K562 (cell line): ENCODE measurements around the gene GNAL. TPM values are rescaled to one million over a fixed set of nuclear protein-coding genes. Genes with fewer than 3 reads are reported as not detected.

Source experiments
- ATAC-seq: fragments of 200-7000 bp; cut with Tn5 transposase; 3 replicates; pipeline ENCODE4 v1.9.1; 2020; ENCODE audit warnings: moderate library complexity
- BruUV-seq: library from RNA; stranded (reverse); fragments of 400-500 nt; replicated peaks from 2 replicates; lab custom pipeline; 2021; lab: Mats Ljungman, UMichigan
- CTCF ChIA-PET: fragments of 300-600 bp; formaldehyde crosslinking; extraction: SDS; loops from one replicate; lab custom pipeline; 2021; ENCODE audit warnings: low intra/inter-chr PET ratio; lab: Yijun Ruan, JAX
- POLR2A ChIA-PET: fragments of 300-600, 350-650 bp; sonication (Branson Sonifier 250); formaldehyde crosslinking; extraction: SDS; loops from one replicate; lab custom pipeline; 2021; ENCODE audit warnings: antibody characterized with exemption, inconsistent platforms; lab: Yijun Ruan, JAX
- DNase-seq, 4 experiments: peaks; one replicate each; pipeline versions ENCODE4 v3.0.0 to v3.0.0-alpha.2; 2011 to 2018; ENCODE audit warnings: low spot score in 3 of 4, mixed read lengths in 3 of 4; ENCODE audit errors: extremely low read depth in 1 of 4
- FAIRE-seq: peaks from 2 replicates; lab custom pipeline; 2011; peaks lifted over from hg19 to GRCh38; lab: Jason Lieb, UNC
- H2AFZ ChIP-seq: 2 replicates; pipeline ENCODE4 v1.6.0; 2011; ENCODE audit warnings: low read depth, low read length, control low read depth, inconsistent platforms
- H3K27ac ChIP-seq: fragments of 200-600 bp; 3 replicates; pipeline ENCODE4 v1.8.0; 2011; ENCODE audit warnings: low read depth, mild to moderate bottlenecking, control low read depth, inconsistent platforms, low read length, moderate library complexity, mixed read lengths; ENCODE audit errors: extremely low read depth
- H3K27me3 ChIP-seq, 2 experiments: fragments of 300-600 bp in 1 of 2; 2 replicates in 1 of 2; 3 replicates in 1 of 2; pipeline versions ENCODE4 v1.6.0 to v1.8.0; 2011; ENCODE audit warnings: inconsistent platforms in 2 of 2, low read length in 2 of 2, mild to moderate bottlenecking in 1 of 2, mixed read lengths in 1 of 2, moderate library complexity in 1 of 2; ENCODE audit not compliant: control insufficient read depth in 2 of 2, insufficient read depth in 2 of 2
- H3K36me3 ChIP-seq: fragments of 300-600 bp; 3 replicates; pipeline ENCODE4 v1.8.0; 2011; ENCODE audit warnings: mild to moderate bottlenecking, low read length, inconsistent platforms; ENCODE audit not compliant: control insufficient read depth, insufficient read depth
- H3K4me1 ChIP-seq, 2 experiments: fragments of 200-600 bp in 1 of 2; replicated peaks in 1 of 2; 2 replicates in 1 of 2; 3 replicates in 1 of 2; pipeline versions ENCODE4 v1.5.1 to v1.8.0; 2011; ENCODE audit warnings: inconsistent platforms in 2 of 2, low read length in 2 of 2, mild to moderate bottlenecking in 1 of 2, mixed read lengths in 1 of 2, moderate library complexity in 1 of 2; ENCODE audit not compliant: control insufficient read depth in 2 of 2, insufficient read depth in 2 of 2
- H3K4me2 ChIP-seq: 2 replicates; pipeline ENCODE4 v1.6.1; 2011; ENCODE audit warnings: low read length, control low read depth, inconsistent platforms, mixed read lengths; ENCODE audit not compliant: insufficient read depth
- H3K4me3 ChIP-seq: fragments of 200-600 bp; sonication (generic), shearing (Covaris generic); 2 replicates; pipeline ENCODE4 v1.5.1; 2016; ENCODE audit warnings: control low read depth, inconsistent platforms
- H3K79me2 ChIP-seq: fragments of 200-600 bp; 3 replicates; pipeline ENCODE4 v1.8.0; 2011; ENCODE audit warnings: low read length, inconsistent platforms; ENCODE audit not compliant: control insufficient read depth, insufficient read depth
- H3K9ac ChIP-seq, 2 experiments: 2 replicates each; pipeline versions ENCODE4 v1.6.0 to v1.6.1; 2011; ENCODE audit warnings: low read depth in 2 of 2, low read length in 2 of 2, control low read depth in 1 of 2, inconsistent platforms in 1 of 2, mild to moderate bottlenecking in 1 of 2, mixed read lengths in 1 of 2; ENCODE audit not compliant: insufficient read depth in 1 of 2
- H3K9me1 ChIP-seq: one replicate; pipeline ENCODE4 v1.6.0; 2011; ENCODE audit warnings: inconsistent platforms, mild to moderate bottlenecking, low read length, moderate library complexity; ENCODE audit not compliant: control insufficient read depth, insufficient read depth
- H3K9me3 ChIP-seq: replicated peaks from 2 replicates; pipeline ENCODE4 v1.5.1; 2011; ENCODE audit warnings: low read depth, low read length, inconsistent platforms; ENCODE audit not compliant: control insufficient read depth, insufficient read depth
- H4K20me1 ChIP-seq: replicated peaks from 2 replicates; pipeline ENCODE4 v1.6.1; 2011; ENCODE audit warnings: low read length, inconsistent platforms, mixed read lengths; ENCODE audit not compliant: control insufficient read depth, insufficient read depth
- EGR1 ChIP-seq: fragments of 450-650 bp; conservative IDR thresholded peaks from 2 replicates; pipeline ENCODE4 v1.6.1; 2017; ENCODE audit warnings: mild to moderate bottlenecking
- FOSL1 ChIP-seq: fragments of 200-800 bp; sonication (Bioruptor generic); conservative IDR thresholded peaks from 2 replicates; pipeline ENCODE4 v1.6.1; 2016; ENCODE audit warnings: missing genetic modification characterization, missing compliant biosample characterization
- KLF10 ChIP-seq: fragments of 250-450 bp; sonication (Bioruptor Pico); IDR thresholded peaks from 2 replicates; pipeline ENCODE4 v1.6.1; 2021; ENCODE audit warnings: matching md5 sums
- MCM5 ChIP-seq: fragments of 450-650 bp; IDR thresholded peaks from 2 replicates; pipeline ENCODE4 v1.6.1; 2016; ENCODE audit warnings: low read depth
- NFRKB ChIP-seq: fragments of 450-650 bp; IDR thresholded peaks from 2 replicates; pipeline ENCODE4 v1.6.1; 2016; ENCODE audit warnings: low read depth
- PTRF ChIP-seq: fragments of 450-650 bp; IDR thresholded peaks from 2 replicates; pipeline ENCODE4 v1.6.1; 2016; ENCODE audit warnings: mild to moderate bottlenecking, missing genetic modification characterization, missing compliant biosample characterization
- TEAD2 ChIP-seq: fragments of 450-650 bp; IDR thresholded peaks from 2 replicates; pipeline ENCODE4 v1.6.1; 2016; ENCODE audit warnings: missing genetic modification characterization, control low read depth, missing compliant biosample characterization
- U2AF2 ChIP-seq: fragments of 200-400 bp; formaldehyde crosslinking; optimal IDR thresholded peaks from 2 replicates; pipeline ENCODE3; 2017; ENCODE audit warnings: low read depth, mild to moderate bottlenecking, low read length
- ZNF175 ChIP-seq: fragments of 200-800 bp; sonication (Bioruptor generic); IDR thresholded peaks from 2 replicates; pipeline ENCODE4 v1.6.1; 2016; ENCODE audit warnings: low read depth, mild to moderate bottlenecking, missing genetic modification characterization, missing compliant biosample characterization
- ZNF253 ChIP-seq: fragments of 250-450 bp; sonication (Bioruptor Pico); conservative IDR thresholded peaks from 2 replicates; pipeline ENCODE4 v1.6.1; 2021; ENCODE audit warnings: mild to moderate bottlenecking
- ZZZ3 ChIP-seq: fragments of 450-650 bp; IDR thresholded peaks from 2 replicates; pipeline ENCODE4 v1.6.1; 2016; ENCODE audit warnings: antibody characterized with exemption, mild to moderate bottlenecking, moderate library complexity
- WGBS: fragments of 100-300 bp; shearing (Covaris generic); methylation state at CpG from one replicate; pipeline ENCODE4 v1.1.6; 2016; ENCODE audit warnings: low coverage, mixed read lengths; ENCODE audit not compliant: insufficient coverage; ENCODE audit errors: missing lambda C conversion rate; 5-methylcytosine and 5-hydroxymethylcytosine counted together
- in situ Hi-C: fragments of 300-500 bp; cut with MboI; formaldehyde crosslinking; loops from 4 replicates; pipeline ENCODE4 v1.15.0; 2018; ENCODE audit warnings: inconsistent platforms, mixed read lengths
- intact Hi-C: fragments of 100-400 bp; cut with micrococcal nuclease; formaldehyde crosslinking; loops from 2 replicates; pipeline ENCODE4 v1.14.2; 2022
- polyA plus RNA-seq, 8 experiments: library from polyadenylated mRNA; depleted of rRNA in 4 of 8; stranded (reverse) in 5 of 8; unstranded in 3 of 8; fragments of >200 nt; fragmentation: Nextera tagmentation in 2 of 8; fragmentation: Illumina TruSeq in 1 of 8; extraction: Ambion mirVana in 2 of 8; extraction: Trizol in 1 of 8; gene quantifications; 2 replicates each; pipeline versions ENCODE4 v1.2.1 to v1.2.3, GENCODE V29; 2011 to 2014; ENCODE audit warnings: inconsistent platforms in 1 of 8, missing spikeins in 1 of 8
- total RNA-seq, 7 experiments: library from RNA; depleted of rRNA in 6 of 7; stranded (reverse); fragments of >200 nt in 6 of 7; fragmentation: Illumina TruSeq in 2 of 7; extraction: Trizol in 2 of 7; gene quantifications; 2 replicates each; pipeline versions ENCODE4 v1.2.1 to v1.2.3, GENCODE V29; 2011 to 2021; ENCODE audit warnings: low replicate concordance in 1 of 7
- TF ChIP-seq, protein P1 (sequence below): fragments of 450-650 bp; formaldehyde crosslinking; IDR thresholded peaks from 2 replicates; pipeline ENCODE4 v1.4.0; 2022; ENCODE audit warnings: missing genetic modification characterization
- TF ChIP-seq, protein P2 (sequence below): fragments of 150-350 bp; conservative IDR thresholded peaks from 2 replicates; pipeline ENCODE4 v1.6.1; 2014; ENCODE audit warnings: low read length

The GNAL gene
- total and polyA plus RNA-seq, 9 of the 15 experiments (the other 6 are each of a cell fraction or from before 2014, with no cell fraction given) = under 0.01 to 0.10 (median 0.01) TPM; not detected in 5

DNA sequence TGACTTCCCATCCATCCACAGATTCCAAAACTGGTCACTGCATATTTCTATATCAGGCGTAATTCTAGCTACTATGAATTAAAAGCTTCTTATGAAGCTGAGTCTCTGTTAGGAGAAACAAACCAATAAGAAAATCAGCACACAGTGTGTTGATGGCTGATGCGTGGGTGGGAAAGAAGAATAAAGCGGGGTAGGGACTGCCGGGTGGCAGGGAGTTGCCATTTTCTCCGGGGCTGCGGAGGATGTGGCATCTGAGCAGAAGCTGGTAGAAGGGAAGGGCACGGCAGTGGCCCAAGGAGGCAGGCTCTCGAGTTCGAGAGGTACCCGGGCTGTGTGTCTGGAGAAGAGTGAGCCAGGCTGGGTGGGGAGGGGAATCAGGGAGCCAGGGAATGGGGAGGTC is 113.5 kb downstream of the GNAL start:
- in situ Hi-C loops (no loop called here), intact Hi-C loops (no loop called here)
- H3K4me1 ChIP-seq = peaks cover 5 to 14% of the 10 kb centered on the region in 2 experiments; a peak in 4 of 5 replicates
- H3K27me3 ChIP-seq = peaks cover 18 to 19% of the 10 kb centered on the region in 2 experiments
- DNase-seq = no peak
- no peaks in the 10 kb centered on the region for H3K9me1 ChIP-seq
- WGBS = 6% methylated on average over 10 of the region's 10 CpGs
- no peak overlapping the region for H2AFZ ChIP-seq
- POLR2A ChIA-PET = no interaction called here
- BruUV-seq = no TSS peak
- H3K36me3 ChIP-seq = no peaks in the 10 kb centered on the region
- no peak for FAIRE-seq
- no peak overlapping the region for H3K4me2 ChIP-seq
- CTCF ChIA-PET = no interaction called here
- H3K9me3 ChIP-seq = no peaks in the 10 kb centered on the region
- H3K9ac ChIP-seq = no peak overlapping the region
- H3K4me3 ChIP-seq = no peak overlapping the region
- no peak overlapping the region for H3K27ac ChIP-seq
- no peaks in the 10 kb centered on the region for H4K20me1 ChIP-seq
- TF ChIP-seq EGR1 (peak; percentile 63), NFRKB (no peak)
- no peak for ATAC-seq
- no peaks in the 10 kb centered on the region for H3K79me2 ChIP-seq

DNA sequence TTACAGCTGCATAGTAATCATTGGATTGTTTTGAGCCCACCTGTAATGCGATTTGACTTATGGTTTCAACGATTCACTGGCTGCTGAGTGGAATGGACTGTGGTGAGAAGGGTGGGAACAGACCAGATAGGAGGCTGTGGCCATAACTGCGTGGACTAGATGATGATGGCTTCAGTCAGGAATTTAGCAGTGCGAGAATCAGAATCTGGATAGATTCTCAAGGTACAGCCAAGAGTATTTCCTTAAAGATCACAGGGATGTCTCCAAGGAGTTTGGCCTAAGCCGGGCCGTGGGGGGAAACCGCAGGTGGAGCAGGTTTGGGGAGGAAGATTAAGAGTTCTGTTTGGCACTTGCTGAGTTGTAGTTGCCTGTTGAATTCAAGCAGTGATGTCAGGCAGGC is 118.2 kb downstream of the GNAL start:
- Histone ChIP-seq H3K4me1 (peaks cover 12 to 17% of the 10 kb centered on the region in 2 experiments; a peak in 4 of 5 replicates), H3K9me3 (no peaks in the 10 kb centered on the region), H3K9me1 (no peaks in the 10 kb centered on the region), H3K4me3 (no peak overlapping the region), H4K20me1 (no peaks in the 10 kb centered on the region), H3K27ac (peak overlapping the region; percentile 43; the same call in 2 of the 3 replicates), H3K36me3 (no peaks in the 10 kb centered on the region), H3K79me2 (no peaks in the 10 kb centered on the region), H2AFZ (peak overlapping the region; percentile 83), H3K9ac (no peak overlapping the region), H3K4me2 (no peak overlapping the region), H3K27me3 (peaks cover 8 to 18% of the 10 kb centered on the region in 2 experiments; a peak in 3 of 5 replicates)
- ATAC-seq (peak; percentile 56), DNase-seq (no peak), FAIRE-seq (no peak)
- in situ Hi-C loops = no loop called here
- BruUV-seq = no TSS peak
- CTCF ChIA-PET = no interaction called here
- intact Hi-C loops = no loop called here
- POLR2A ChIA-PET = interaction anchor here (0.6 kb wide), 1 partner anchor 151 kb away, joined by 3 read pairs; no protein-coding TSS in a partner anchor
- 60% methylated on average over 7 of the region's 7 CpGs for WGBS
- 0 out of 2 replicates have a peak, but pooled peaks have one; percentile 1 for TF ChIP-seq FOSL1 (tag)
- TF ChIP-seq, protein P1, sequence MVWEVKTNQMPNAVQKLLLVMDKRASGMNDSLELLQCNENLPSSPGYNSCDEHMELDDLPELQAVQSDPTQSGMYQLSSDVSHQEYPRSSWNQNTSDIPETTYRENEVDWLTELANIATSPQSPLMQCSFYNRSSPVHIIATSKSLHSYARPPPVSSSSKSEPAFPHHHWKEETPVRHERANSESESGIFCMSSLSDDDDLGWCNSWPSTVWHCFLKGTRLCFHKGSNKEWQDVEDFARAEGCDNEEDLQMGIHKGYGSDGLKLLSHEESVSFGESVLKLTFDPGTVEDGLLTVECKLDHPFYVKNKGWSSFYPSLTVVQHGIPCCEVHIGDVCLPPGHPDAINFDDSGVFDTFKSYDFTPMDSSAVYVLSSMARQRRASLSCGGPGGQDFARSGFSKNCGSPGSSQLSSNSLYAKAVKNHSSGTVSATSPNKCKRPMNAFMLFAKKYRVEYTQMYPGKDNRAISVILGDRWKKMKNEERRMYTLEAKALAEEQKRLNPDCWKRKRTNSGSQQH (CRISPR knock-in tag) = no peak
- no peak for TF ChIP-seq KLF10 (CRISPR knock-in tag)
- no peak for TF ChIP-seq ZZZ3
- TF ChIP-seq PTRF (tag) = no peak; the same call in 1 of the 2 replicates
- TF ChIP-seq U2AF2 = no peak
- TF ChIP-seq ZNF175 (CRISPR knock-in tag) = no peak
- 0 out of 2 replicates have a peak, but pooled peaks have one; percentile 34 for TF ChIP-seq NFRKB
- TF ChIP-seq ZNF253 = no peak
- no peak for TF ChIP-seq MCM5
- TF ChIP-seq, protein P2, sequence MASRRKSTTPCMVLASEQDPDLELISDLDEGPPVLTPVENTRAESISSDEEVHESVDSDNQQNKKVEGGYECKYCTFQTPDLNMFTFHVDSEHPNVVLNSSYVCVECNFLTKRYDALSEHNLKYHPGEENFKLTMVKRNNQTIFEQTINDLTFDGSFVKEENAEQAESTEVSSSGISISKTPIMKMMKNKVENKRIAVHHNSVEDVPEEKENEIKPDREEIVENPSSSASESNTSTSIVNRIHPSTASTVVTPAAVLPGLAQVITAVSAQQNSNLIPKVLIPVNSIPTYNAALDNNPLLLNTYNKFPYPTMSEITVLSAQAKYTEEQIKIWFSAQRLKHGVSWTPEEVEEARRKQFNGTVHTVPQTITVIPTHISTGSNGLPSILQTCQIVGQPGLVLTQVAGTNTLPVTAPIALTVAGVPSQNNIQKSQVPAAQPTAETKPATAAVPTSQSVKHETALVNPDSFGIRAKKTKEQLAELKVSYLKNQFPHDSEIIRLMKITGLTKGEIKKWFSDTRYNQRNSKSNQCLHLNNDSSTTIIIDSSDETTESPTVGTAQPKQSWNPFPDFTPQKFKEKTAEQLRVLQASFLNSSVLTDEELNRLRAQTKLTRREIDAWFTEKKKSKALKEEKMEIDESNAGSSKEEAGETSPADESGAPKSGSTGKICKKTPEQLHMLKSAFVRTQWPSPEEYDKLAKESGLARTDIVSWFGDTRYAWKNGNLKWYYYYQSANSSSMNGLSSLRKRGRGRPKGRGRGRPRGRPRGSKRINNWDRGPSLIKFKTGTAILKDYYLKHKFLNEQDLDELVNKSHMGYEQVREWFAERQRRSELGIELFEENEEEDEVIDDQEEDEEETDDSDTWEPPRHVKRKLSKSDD = no peak
- peak; percentile 4; the same call in 1 of the 2 replicates for TF ChIP-seq TEAD2
